Lung (tissue), 12 donors: ENCODE results near the gene NUDT21. TPM values are rescaled to one million over a fixed set of nuclear protein-coding genes. Genes with fewer than 3 reads are reported as not detected.
"Not testable (repeated sequence)": the region's sequence is repeated elsewhere in the genome, so short reads cannot be mapped to it uniquely, and the experiment has no call there.

ENCODE experiments used
- ATAC-seq: fragments of 200-7000 bp; cut with Tn5 transposase; one replicate; pipeline ENCODE4 v1.9.1; 2020; ENCODE audit warnings: moderate number of reproducible peaks; ENCODE audit not compliant: insufficient read depth, low FRiP score
- DNase-seq, 3 donors: peaks; one replicate each; pipeline ENCODE4 v3.0.0-alpha.2; 2013 to 2017
- H3K27ac ChIP-seq, 2 donors: one replicate each; pipeline ENCODE4 v1.5.1; 2013; ENCODE audit warnings: mild to moderate bottlenecking in 2 of 2, moderate library complexity in 2 of 2, control low read depth in 1 of 2, inconsistent platforms in 1 of 2, low read depth in 1 of 2, low read length in 1 of 2
- H3K27me3 ChIP-seq, 3 donors: one replicate each; pipeline ENCODE4 v1.5.1; 2013; ENCODE audit warnings: low read length in 2 of 3; ENCODE audit not compliant: control insufficient read depth in 3 of 3, insufficient read depth in 3 of 3
- H3K36me3 ChIP-seq, 4 donors: one replicate each; pipeline ENCODE4 v1.5.1; 2013; ENCODE audit warnings: low read length in 4 of 4, mild to moderate bottlenecking in 1 of 4, moderate library complexity in 1 of 4; ENCODE audit not compliant: control insufficient read depth in 4 of 4, insufficient read depth in 4 of 4
- H3K4me1 ChIP-seq, 5 donors: one replicate each; pipeline ENCODE4 v1.5.1; 2013; ENCODE audit warnings: low read length in 5 of 5, mild to moderate bottlenecking in 2 of 5, moderate library complexity in 1 of 5; ENCODE audit not compliant: control insufficient read depth in 5 of 5, insufficient read depth in 5 of 5
- H3K4me3 ChIP-seq: one replicate; pipeline ENCODE4 v1.5.1; 2013; ENCODE audit warnings: mild to moderate bottlenecking, control low read depth, moderate library complexity
- H3K9ac ChIP-seq, 2 donors: one replicate each; pipeline ENCODE4 v1.5.1; 2013; ENCODE audit warnings: low read length in 2 of 2, control low read depth in 1 of 2; ENCODE audit not compliant: insufficient read depth in 1 of 2
- H3K9me3 ChIP-seq, 4 donors: one replicate each; pipeline ENCODE4 v1.5.1; 2013; ENCODE audit warnings: low read length in 3 of 4, mild to moderate bottlenecking in 1 of 4, moderate library complexity in 1 of 4; ENCODE audit not compliant: control insufficient read depth in 4 of 4, insufficient read depth in 3 of 4
- CTCF ChIP-seq: IDR thresholded peaks from 2 replicates; pipeline ENCODE4 v1.5.1; 2012; ENCODE audit warnings: mild to moderate bottlenecking; ENCODE audit errors: control extremely low read depth, extremely low read depth
- WGBS, 2 donors: extraction: QIAGEN DNeasy Blood & Tissue Kit; methylation state at CpG; one replicate each; pipeline ENCODE4 v1.1.7; 2013; 5-methylcytosine and 5-hydroxymethylcytosine counted together
- polyA plus RNA-seq, 2 donors: library from polyadenylated mRNA; stranded (reverse); fragments of 200-250 nt; gene quantifications; one replicate each; pipeline ENCODE4 v1.2.1, GENCODE V29; 2013
- total RNA-seq, 2 donors: library from RNA; depleted of rRNA in 1 of 2; stranded (reverse); fragments of >200 nt in 1 of 2; gene quantifications; one replicate each; pipeline ENCODE4 v1.2.1, GENCODE V29; 2014 to 2021
- donor health status: control.
- donor health status: control.
- donor health status: Bipolar disorder and iron deficiency.
- donor health status: healthy.
- donor health status: DM: yes; HTN: yes; CAD: no.

Gene NUDT21
- total and polyA plus RNA-seq, 4 donors, result 30.9 to 91.0 (median 60.5) TPM

- Histone ChIP-seq H3K4me1 (peaks cover 0 to 2% (median 0%) of the 10 kb centered on the region in 5 donors), H3K36me3 (peaks cover 19 to 30% (median 21%) of the 10 kb centered on the region in 4 donors), H3K9me3 (peaks cover 0 to 3% (median 0%) of the 10 kb centered on the region in 4 donors), H3K9ac (no peak overlapping the region), H3K27me3 (peaks cover 0 to 4% (median 0%) of the 10 kb centered on the region in 3 donors), H3K4me3 (no peak overlapping the region), H3K27ac (no peak overlapping the region)
- ATAC-seq, result no peak
- 93 to 97% methylated on average over 5 of the region's 5 CpGs for WGBS, 2 donors
- DNase-seq, result no peak
- no peak for TF ChIP-seq CTCF
Measured at GRCh38 chr16:56401482-56401881, 49.6 kb downstream of the NUDT21 start.

- peaks cover 18 to 30% (median 21%) of the 10 kb centered on the region in 4 donors for H3K36me3 ChIP-seq
Measured at GRCh38 chr16:56400458-56400857, 50.7 kb downstream of the NUDT21 start.

GRCh38 chr16:56399486-56399885 is 51.6 kb downstream of the NUDT21 start:
- peaks cover 0 to 3% (median 0%) of the 10 kb centered on the region in 4 donors for H3K9me3 ChIP-seq
- H3K4me1 ChIP-seq, result peaks cover 0 to 2% (median 0%) of the 10 kb centered on the region in 5 donors
- H3K4me3 ChIP-seq, result no peak overlapping the region
- no peak for DNase-seq
- no peak overlapping the region for H3K27ac ChIP-seq
- peaks cover 16 to 25% (median 19%) of the 10 kb centered on the region in 4 donors for H3K36me3 ChIP-seq
- ATAC-seq, result peak; percentile 11
- WGBS, 2 donors, result 37 to 61% methylated on average over 2 of the region's 2 CpGs
- peaks cover 0 to 4% (median 0%) of the 10 kb centered on the region in 3 donors for H3K27me3 ChIP-seq
- TF ChIP-seq CTCF, result no peak
- H3K9ac ChIP-seq, result no peak overlapping the region

More at GRCh38 chr16:56400458-56400857, 50.7 kb downstream of the NUDT21 start:
- TF ChIP-seq CTCF, result no peak
- Histone ChIP-seq H3K4me1 (peaks cover 0 to 2% (median 0%) of the 10 kb centered on the region in 5 donors), H3K27ac (no peak overlapping the region), H3K9ac (no peak overlapping the region), H3K9me3 (peaks cover 0 to 3% (median 0%) of the 10 kb centered on the region in 4 donors), H3K4me3 (no peak overlapping the region), H3K27me3 (peaks cover 0 to 4% (median 0%) of the 10 kb centered on the region in 3 donors)
- ATAC-seq (peak; percentile 27), DNase-seq (peak in 2 of 3 donors; percentile 42 to 74)
- 70 to 76% methylated on average over 5 of the region's 5 CpGs for WGBS, 2 donors

GRCh38 chr16:56399047-56399446 is 52.1 kb downstream of the NUDT21 start:
- H3K9ac ChIP-seq, result no peak overlapping the region
- H3K4me3 ChIP-seq, result no peak overlapping the region
- WGBS, 2 donors, result 63 to 79% methylated on average over 2 of the region's 2 CpGs
- H3K27ac ChIP-seq, result no peak overlapping the region
- peaks cover 15 to 22% (median 18%) of the 10 kb centered on the region in 4 donors for H3K36me3 ChIP-seq
- DNase-seq (no peak), ATAC-seq (no peak)
- H3K27me3 ChIP-seq, result peaks cover 0 to 4% (median 0%) of the 10 kb centered on the region in 3 donors
- peaks cover 0 to 2% (median 0%) of the 10 kb centered on the region in 5 donors for H3K4me1 ChIP-seq
- TF ChIP-seq CTCF, result no peak
- H3K9me3 ChIP-seq, result peaks cover 0 to 3% (median 0%) of the 10 kb centered on the region in 4 donors

- not testable (repeated sequence) for ATAC-seq, H3K9ac ChIP-seq, H3K4me3 ChIP-seq, H3K27ac ChIP-seq, H3K27me3 ChIP-seq, DNase-seq, H3K4me1 ChIP-seq, H3K9me3 ChIP-seq
- H3K36me3 ChIP-seq, result peaks cover 6 to 12% (median 7%) of the 10 kb centered on the region in 4 donors
- WGBS, 2 donors, result 91 to 97% methylated on average over 3 of the region's 3 CpGs
Measured at GRCh38 chr16:56396724-56397123, 54.4 kb downstream of the NUDT21 start.
